Glutamatergic neuron (in vitro differentiated cells): ENCODE measurements around the gene PLPPR1. TPM values are rescaled to one million over a fixed set of nuclear protein-coding genes. Genes with fewer than 3 reads are reported as not detected.

ENCODE experiments used
- DNase-seq: peaks from one replicate; pipeline ENCODE4 v3.0.0; 2022
- H3K27ac Mint-ChIP-seq: one replicate; pipeline ENCODE4 v1.8.0; 2020; ENCODE audit warnings: mild to moderate bottlenecking, mixed read lengths, inconsistent platforms; ENCODE audit not compliant: unreplicated experiment
- H3K27me3 Mint-ChIP-seq: one replicate; pipeline ENCODE4 v1.8.0; 2020; ENCODE audit warnings: mild to moderate bottlenecking, moderate library complexity, mixed read lengths, inconsistent platforms; ENCODE audit not compliant: unreplicated experiment
- H3K36me3 Mint-ChIP-seq: one replicate; pipeline ENCODE4 v1.8.0; 2020; ENCODE audit warnings: mild to moderate bottlenecking, mixed read lengths, inconsistent platforms; ENCODE audit not compliant: unreplicated experiment
- H3K4me1 Mint-ChIP-seq: one replicate; pipeline ENCODE4 v1.8.0; 2020; ENCODE audit warnings: mild to moderate bottlenecking, low read depth, mixed read lengths, inconsistent platforms; ENCODE audit not compliant: unreplicated experiment
- H3K4me3 Mint-ChIP-seq: one replicate; pipeline ENCODE4 v1.8.0; 2020; ENCODE audit warnings: mild to moderate bottlenecking, mixed read lengths, inconsistent platforms; ENCODE audit not compliant: unreplicated experiment
- H3K9me3 Mint-ChIP-seq: one replicate; pipeline ENCODE4 v1.8.0; 2020; ENCODE audit warnings: mild to moderate bottlenecking, moderate library complexity, mixed read lengths, inconsistent platforms; ENCODE audit not compliant: unreplicated experiment
- total RNA-seq: library from RNA; stranded (reverse); fragmentation: NEBNext Ultra II Directional; extraction: Animal tissue kit (Norgen Biotek cat#: 25700); gene quantifications from one replicate; pipeline ENCODE4 v1.2.1, GENCODE V29; 2021; ENCODE audit not compliant: unreplicated experiment
- TF ChIP-seq, protein P1 (sequence below): fragments of 200-600 bp; sonication (generic); IDR thresholded peaks from one replicate; pipeline ENCODE4 v1.5.0; 2021; ENCODE audit not compliant: partially characterized antibody, unreplicated experiment

The PLPPR1 gene
- total RNA-seq, 1 donor from 2014 or later: 7.4 TPM

DNA sequence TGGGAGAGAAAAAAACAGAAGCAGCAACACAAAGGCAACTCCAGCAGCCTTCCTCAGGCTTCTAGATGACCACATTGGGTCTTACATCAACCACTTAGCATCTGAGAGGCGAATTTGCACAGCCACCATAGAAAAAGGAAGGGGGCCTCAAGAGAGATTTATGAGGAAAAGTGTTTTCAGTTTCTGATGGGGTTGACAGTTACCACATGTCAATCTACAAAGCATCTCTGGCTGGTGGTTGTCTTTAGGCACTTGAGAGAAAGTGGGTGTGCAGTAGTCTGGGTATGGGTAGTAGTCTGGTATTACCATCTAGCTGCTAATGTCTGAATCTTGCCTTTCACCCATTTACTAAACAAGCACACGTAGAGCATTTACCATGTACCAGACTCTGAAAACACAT lies 218.8 kb downstream of the PLPPR1 start:
- Mint-ChIP-seq H3K4me1 (no peaks in the 10 kb centered on the region), H3K36me3 (no peaks in the 10 kb centered on the region), H3K9me3 (no peaks in the 10 kb centered on the region), H3K27me3 (no peaks in the 10 kb centered on the region), H3K27ac (no peak overlapping the region), H3K4me3 (no peak overlapping the region)
- no peak for DNase-seq
- TF ChIP-seq, protein P1, sequence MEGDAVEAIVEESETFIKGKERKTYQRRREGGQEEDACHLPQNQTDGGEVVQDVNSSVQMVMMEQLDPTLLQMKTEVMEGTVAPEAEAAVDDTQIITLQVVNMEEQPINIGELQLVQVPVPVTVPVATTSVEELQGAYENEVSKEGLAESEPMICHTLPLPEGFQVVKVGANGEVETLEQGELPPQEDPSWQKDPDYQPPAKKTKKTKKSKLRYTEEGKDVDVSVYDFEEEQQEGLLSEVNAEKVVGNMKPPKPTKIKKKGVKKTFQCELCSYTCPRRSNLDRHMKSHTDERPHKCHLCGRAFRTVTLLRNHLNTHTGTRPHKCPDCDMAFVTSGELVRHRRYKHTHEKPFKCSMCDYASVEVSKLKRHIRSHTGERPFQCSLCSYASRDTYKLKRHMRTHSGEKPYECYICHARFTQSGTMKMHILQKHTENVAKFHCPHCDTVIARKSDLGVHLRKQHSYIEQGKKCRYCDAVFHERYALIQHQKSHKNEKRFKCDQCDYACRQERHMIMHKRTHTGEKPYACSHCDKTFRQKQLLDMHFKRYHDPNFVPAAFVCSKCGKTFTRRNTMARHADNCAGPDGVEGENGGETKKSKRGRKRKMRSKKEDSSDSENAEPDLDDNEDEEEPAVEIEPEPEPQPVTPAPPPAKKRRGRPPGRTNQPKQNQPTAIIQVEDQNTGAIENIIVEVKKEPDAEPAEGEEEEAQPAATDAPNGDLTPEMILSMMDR: no peak

DNA sequence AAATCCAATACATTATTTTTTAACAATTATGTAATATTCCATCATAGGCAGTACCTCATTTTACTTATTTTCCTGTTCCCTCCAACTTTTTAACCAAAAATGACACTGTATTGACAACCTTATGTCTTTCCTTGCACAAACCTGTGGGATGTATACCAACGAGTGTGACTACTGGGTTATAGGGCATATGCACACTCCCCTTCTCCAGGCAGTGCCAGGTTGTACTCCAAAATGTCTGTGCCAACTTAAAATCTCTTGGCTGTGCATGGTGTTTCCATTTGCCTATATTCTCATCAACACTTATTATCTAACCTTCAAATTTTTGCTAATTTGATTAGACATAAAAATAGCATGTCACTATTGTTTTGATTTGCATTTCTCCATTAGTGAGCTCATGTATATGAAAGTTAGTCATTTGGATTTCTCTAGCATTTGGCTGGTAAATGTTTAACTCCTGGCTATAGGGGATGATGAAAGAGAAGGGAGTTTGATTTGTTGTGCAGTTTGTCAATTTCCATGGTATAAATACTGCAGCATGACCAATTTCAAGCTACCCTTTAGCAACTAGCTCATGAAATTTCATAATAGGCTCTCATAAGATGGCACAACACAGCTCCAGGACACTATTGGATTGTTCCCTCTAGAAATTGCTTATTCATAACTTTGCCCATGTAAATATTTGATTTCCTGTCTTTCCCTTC lies 226.4 kb downstream of the PLPPR1 start:
- no peaks in the 10 kb centered on the region for H3K36me3 Mint-ChIP-seq
- no peak overlapping the region for H3K4me3 Mint-ChIP-seq
- TF ChIP-seq, protein P1: no peak
- no peaks in the 10 kb centered on the region for H3K4me1 Mint-ChIP-seq
- H3K27ac Mint-ChIP-seq: no peak overlapping the region
- no peaks in the 10 kb centered on the region for H3K9me3 Mint-ChIP-seq
- no peaks in the 10 kb centered on the region for H3K27me3 Mint-ChIP-seq
- no peak for DNase-seq

DNA sequence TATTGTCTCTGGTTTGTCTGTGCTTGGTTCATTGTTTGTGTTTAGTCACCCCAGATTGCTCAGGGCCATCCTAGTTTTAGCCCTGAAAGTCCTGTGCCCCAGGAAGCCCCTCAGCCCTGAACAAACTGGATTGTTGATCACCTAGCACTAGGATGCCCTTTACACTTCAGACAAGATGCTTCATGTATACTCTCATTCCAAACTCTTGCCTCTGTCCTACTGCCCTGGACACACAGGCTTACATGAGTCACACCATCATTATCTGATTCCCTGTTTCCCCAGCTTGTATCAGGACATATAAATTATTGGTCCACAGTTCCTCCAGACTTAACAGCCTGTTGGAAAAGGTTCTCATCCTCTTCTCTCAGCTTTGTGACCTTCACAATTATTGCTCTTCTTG lies 236.2 kb downstream of the PLPPR1 start:
- Mint-ChIP-seq H3K36me3 (no peaks in the 10 kb centered on the region), H3K4me3 (no peak overlapping the region), H3K4me1 (no peaks in the 10 kb centered on the region), H3K9me3 (no peaks in the 10 kb centered on the region), H3K27ac (no peak overlapping the region), H3K27me3 (no peaks in the 10 kb centered on the region)
- TF ChIP-seq, protein P1: no peak
- no peak for DNase-seq

DNA sequence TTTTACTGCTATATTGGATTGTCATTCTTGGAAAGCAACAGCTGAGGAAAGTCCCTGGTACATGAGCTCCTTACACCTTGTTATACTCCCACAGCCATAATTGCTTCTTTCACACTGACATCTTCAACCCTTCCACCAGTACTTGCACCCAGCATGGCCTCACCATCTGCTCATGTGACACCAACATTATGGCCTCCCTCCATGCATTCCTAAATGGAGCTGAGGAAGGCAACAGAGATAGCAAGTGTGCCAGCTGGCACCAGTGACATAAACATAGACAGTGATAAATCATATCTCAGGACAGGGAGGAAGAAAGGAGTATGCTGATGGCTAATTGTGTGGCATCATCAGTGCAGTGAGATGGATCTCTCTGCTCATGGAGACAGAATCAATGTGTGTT lies 236.7 kb downstream of the PLPPR1 start:
- Mint-ChIP-seq H3K27ac (no peak overlapping the region), H3K36me3 (no peaks in the 10 kb centered on the region), H3K27me3 (no peaks in the 10 kb centered on the region), H3K9me3 (no peaks in the 10 kb centered on the region), H3K4me1 (no peaks in the 10 kb centered on the region), H3K4me3 (no peak overlapping the region)
- TF ChIP-seq, protein P1: no peak
- no peak for DNase-seq

DNA sequence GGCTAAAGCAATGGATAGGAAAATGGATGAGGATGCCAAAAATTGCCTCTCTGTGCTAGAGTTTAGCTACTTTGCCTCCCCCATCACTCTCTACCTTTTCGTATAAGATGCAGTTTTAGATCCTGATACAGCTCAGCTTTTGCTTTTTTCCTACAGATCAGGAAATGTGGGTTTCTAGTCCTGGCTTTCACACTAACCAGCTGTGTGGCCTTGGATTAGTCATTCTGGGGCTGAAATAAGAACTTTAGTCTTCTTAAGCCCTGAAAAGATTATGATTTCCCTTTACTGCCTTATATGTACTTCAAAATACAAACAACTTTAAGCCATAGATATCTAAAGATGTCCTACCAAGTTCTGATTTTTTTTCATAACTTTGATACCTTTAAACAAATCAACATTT lies 239.9 kb downstream of the PLPPR1 start:
- H3K4me3 Mint-ChIP-seq: no peak overlapping the region
- no peaks in the 10 kb centered on the region for H3K36me3 Mint-ChIP-seq
- H3K27ac Mint-ChIP-seq: no peak overlapping the region
- TF ChIP-seq, protein P1: no peak
- no peaks in the 10 kb centered on the region for H3K9me3 Mint-ChIP-seq
- no peaks in the 10 kb centered on the region for H3K27me3 Mint-ChIP-seq
- no peak for DNase-seq
- H3K4me1 Mint-ChIP-seq: no peaks in the 10 kb centered on the region
